ENCODE data around the gene LRP5. TPM values are rescaled to one million over a fixed set of nuclear protein-coding genes. Genes with fewer than 3 reads are reported as not detected.

The LRP5 gene
- polyA plus RNA-seq, 3 donors, result 0.23 to 0.29 TPM; not detected in 1

DNA sequence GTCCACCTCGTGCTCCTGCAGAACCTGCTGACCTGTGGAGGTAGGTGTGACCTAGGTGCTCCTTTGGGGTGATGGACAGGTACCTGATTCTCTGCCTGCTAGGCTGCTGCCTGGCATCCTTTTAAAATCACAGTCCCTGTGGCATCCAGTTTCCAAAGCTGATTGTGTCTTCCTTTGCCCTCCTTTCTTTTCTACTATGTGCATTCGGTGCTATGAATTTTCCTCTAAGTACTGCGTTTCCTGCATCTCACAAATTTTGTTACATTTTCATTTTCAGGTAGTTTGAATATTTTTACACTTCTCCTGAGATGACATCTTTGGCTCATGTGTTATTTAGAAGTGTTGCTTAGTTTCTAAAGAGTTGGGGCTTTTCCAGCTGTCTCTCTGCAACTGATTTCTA, 117.3 kb downstream of the LRP5 start:
- H3K4me2 ChIP-seq (replicated peaks; ENCODE audit: extremely low read depth, low read length, poor library complexity, severe bottlenecking), result no peak overlapping the region
- H3K4me3 Mint-ChIP-seq, result no peak overlapping the region
- H3K79me2 ChIP-seq (ENCODE audit: insufficient read depth, low read length), result no peaks in the 10 kb centered on the region
- no peaks in the 10 kb centered on the region for H3K4me1 Mint-ChIP-seq
- peaks cover 0 to 13% of the 10 kb centered on the region in 2 donors for H3K36me3 Mint-ChIP-seq
- H3K27me3 ChIP-seq (ENCODE audit: control insufficient read depth in 2 of 2, insufficient read depth in 2 of 2, low read length in 2 of 2), result no peaks in the 10 kb centered on the region
- H3K27ac Mint-ChIP-seq, result no peak overlapping the region
- H3K36me3 ChIP-seq (replicated peaks in 1 of 2; ENCODE audit: control insufficient read depth in 1 of 2, insufficient read depth in 2 of 2, low read length in 2 of 2), result no peaks in the 10 kb centered on the region
- H3K4me1 ChIP-seq (ENCODE audit: control insufficient read depth in 1 of 2, insufficient read depth in 2 of 2, low read length in 2 of 2), result no peaks in the 10 kb centered on the region
- H3K27me3 Mint-ChIP-seq (ENCODE audit: low read depth in 3 of 3), result peaks cover 0 to 1% (median 0%) of the 10 kb centered on the region in 3 donors
- H2AFZ ChIP-seq (ENCODE audit: insufficient read depth, low read depth, low read length, poor library complexity, severe bottlenecking), result no peak overlapping the region
- WGBS (ENCODE audit: insufficient coverage), result 83% methylated on average over 1 of the region's 3 CpGs
- H3K27ac ChIP-seq (ENCODE audit: low read depth in 1 of 2, low read length in 2 of 2), result no peak overlapping the region
- intact Hi-C loops (cut with micrococcal nuclease), result no loop called here
- DNase-seq, result no peak
- H3K9ac ChIP-seq (ENCODE audit: insufficient read depth, low read length, poor library complexity, severe bottlenecking), result no peak overlapping the region
- peaks cover 19 to 27% (median 22%) of the 10 kb centered on the region in 7 donors for H3K9me3 Mint-ChIP-seq
- H3K9me3 ChIP-seq (replicated peaks in 1 of 2; ENCODE audit: control insufficient read depth in 1 of 2, insufficient read depth in 1 of 2, low read length in 2 of 2), result peaks cover 12 to 26% of the 10 kb centered on the region in 2 donors
- H3K4me3 ChIP-seq (replicated peaks in 1 of 3; ENCODE audit: low read depth in 2 of 3, low read length in 3 of 3), result no peak overlapping the region
- TF ChIP-seq, protein P1, sequence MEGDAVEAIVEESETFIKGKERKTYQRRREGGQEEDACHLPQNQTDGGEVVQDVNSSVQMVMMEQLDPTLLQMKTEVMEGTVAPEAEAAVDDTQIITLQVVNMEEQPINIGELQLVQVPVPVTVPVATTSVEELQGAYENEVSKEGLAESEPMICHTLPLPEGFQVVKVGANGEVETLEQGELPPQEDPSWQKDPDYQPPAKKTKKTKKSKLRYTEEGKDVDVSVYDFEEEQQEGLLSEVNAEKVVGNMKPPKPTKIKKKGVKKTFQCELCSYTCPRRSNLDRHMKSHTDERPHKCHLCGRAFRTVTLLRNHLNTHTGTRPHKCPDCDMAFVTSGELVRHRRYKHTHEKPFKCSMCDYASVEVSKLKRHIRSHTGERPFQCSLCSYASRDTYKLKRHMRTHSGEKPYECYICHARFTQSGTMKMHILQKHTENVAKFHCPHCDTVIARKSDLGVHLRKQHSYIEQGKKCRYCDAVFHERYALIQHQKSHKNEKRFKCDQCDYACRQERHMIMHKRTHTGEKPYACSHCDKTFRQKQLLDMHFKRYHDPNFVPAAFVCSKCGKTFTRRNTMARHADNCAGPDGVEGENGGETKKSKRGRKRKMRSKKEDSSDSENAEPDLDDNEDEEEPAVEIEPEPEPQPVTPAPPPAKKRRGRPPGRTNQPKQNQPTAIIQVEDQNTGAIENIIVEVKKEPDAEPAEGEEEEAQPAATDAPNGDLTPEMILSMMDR (IDR thresholded peaks at IDR 0.05), result no peak
- no peaks in the 10 kb centered on the region for H4K20me1 ChIP-seq (ENCODE audit: insufficient read depth, low read length)

DNA sequence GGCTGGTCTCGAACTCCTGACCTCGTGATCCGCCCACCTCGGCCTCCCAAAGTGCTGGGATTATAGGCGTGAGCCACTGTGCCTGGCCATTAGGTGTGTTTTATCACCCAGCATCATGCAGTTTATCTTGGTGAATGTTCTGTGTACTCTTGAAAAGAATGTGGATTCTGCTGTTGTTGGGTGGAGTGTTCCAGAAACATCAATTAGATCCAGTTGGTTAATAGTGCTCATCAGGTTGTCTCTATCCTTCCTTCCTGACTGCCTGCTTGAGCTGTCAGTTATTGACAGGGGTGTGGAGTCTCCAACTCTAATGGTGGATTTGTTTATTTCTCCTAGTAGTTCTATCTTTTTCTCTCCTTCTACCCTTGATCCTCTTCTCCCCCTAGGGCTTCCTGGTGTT, 118.0 kb downstream of the LRP5 start:
- DNase-seq, result no peak
- TF ChIP-seq, protein P1 (IDR thresholded peaks at IDR 0.05), result no peak
- Mint-ChIP-seq H3K27ac (no peak overlapping the region), H3K4me1 (no peaks in the 10 kb centered on the region), H3K36me3 (peaks cover 0 to 13% of the 10 kb centered on the region in 2 donors), H3K4me3 (no peak overlapping the region), H3K27me3 (ENCODE audit: low read depth in 3 of 3) (peaks cover 0 to 1% (median 0%) of the 10 kb centered on the region in 3 donors), H3K9me3 (peaks cover 19 to 27% (median 22%) of the 10 kb centered on the region in 7 donors)
- peaks cover 12 to 26% of the 10 kb centered on the region in 2 donors for H3K9me3 ChIP-seq (replicated peaks in 1 of 2; ENCODE audit: control insufficient read depth in 1 of 2, insufficient read depth in 1 of 2, low read length in 2 of 2)
- no peaks in the 10 kb centered on the region for H3K27me3 ChIP-seq (ENCODE audit: control insufficient read depth in 2 of 2, insufficient read depth in 2 of 2, low read length in 2 of 2)
- no peak overlapping the region for H3K4me2 ChIP-seq (replicated peaks; ENCODE audit: extremely low read depth, low read length, poor library complexity, severe bottlenecking)
- no peaks in the 10 kb centered on the region for H4K20me1 ChIP-seq (ENCODE audit: insufficient read depth, low read length)
- no peak overlapping the region for H3K9ac ChIP-seq (ENCODE audit: insufficient read depth, low read length, poor library complexity, severe bottlenecking)
- H3K27ac ChIP-seq (ENCODE audit: low read depth in 1 of 2, low read length in 2 of 2), result no peak overlapping the region
- H3K79me2 ChIP-seq (ENCODE audit: insufficient read depth, low read length), result no peaks in the 10 kb centered on the region
- H3K4me1 ChIP-seq (ENCODE audit: control insufficient read depth in 1 of 2, insufficient read depth in 2 of 2, low read length in 2 of 2), result no peaks in the 10 kb centered on the region
- intact Hi-C loops (cut with micrococcal nuclease), result no loop called here
- no peak overlapping the region for H2AFZ ChIP-seq (ENCODE audit: insufficient read depth, low read depth, low read length, poor library complexity, severe bottlenecking)
- H3K4me3 ChIP-seq (replicated peaks in 1 of 3; ENCODE audit: low read depth in 2 of 3, low read length in 3 of 3), result no peak overlapping the region
- H3K36me3 ChIP-seq (replicated peaks in 1 of 2; ENCODE audit: control insufficient read depth in 1 of 2, insufficient read depth in 2 of 2, low read length in 2 of 2), result no peaks in the 10 kb centered on the region
- WGBS (ENCODE audit: insufficient coverage), result no CpG with 5 or more reads among the region's 5 CpGs

Measured in CD14-positive monocyte (primary cell).